ENCODE results near the gene SFRP5.

DNA sequence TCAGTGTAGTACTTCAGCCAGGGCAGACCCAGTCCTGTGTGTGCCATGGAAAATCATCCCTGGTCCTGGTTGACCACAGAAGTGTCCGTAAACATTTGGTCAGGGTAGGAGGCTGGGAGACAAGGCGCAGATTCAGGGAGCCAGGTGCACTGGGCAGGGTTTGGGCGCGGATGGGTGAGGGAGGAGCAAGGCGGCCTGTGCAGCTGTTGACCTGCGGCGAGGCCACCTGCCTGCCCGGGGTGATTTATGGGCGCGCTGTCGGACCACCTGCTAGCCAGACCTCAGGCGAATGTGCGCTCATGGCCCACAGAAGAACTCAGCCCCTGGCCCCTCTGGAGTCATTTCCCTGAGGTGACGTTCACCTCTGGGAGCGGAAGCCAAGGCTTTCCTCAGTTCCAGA, 6.6 kb downstream of the SFRP5 start:
- TF ChIP-seq, protein P1, sequence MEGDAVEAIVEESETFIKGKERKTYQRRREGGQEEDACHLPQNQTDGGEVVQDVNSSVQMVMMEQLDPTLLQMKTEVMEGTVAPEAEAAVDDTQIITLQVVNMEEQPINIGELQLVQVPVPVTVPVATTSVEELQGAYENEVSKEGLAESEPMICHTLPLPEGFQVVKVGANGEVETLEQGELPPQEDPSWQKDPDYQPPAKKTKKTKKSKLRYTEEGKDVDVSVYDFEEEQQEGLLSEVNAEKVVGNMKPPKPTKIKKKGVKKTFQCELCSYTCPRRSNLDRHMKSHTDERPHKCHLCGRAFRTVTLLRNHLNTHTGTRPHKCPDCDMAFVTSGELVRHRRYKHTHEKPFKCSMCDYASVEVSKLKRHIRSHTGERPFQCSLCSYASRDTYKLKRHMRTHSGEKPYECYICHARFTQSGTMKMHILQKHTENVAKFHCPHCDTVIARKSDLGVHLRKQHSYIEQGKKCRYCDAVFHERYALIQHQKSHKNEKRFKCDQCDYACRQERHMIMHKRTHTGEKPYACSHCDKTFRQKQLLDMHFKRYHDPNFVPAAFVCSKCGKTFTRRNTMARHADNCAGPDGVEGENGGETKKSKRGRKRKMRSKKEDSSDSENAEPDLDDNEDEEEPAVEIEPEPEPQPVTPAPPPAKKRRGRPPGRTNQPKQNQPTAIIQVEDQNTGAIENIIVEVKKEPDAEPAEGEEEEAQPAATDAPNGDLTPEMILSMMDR (IDR thresholded peaks at IDR 0.05): no peak
- no peak for TF ChIP-seq EZH2 (IDR thresholded peaks at IDR 0.05)
